GM19455 (cell line): ENCODE measurements around the gene DHX34.

Source experiments
- ATAC-seq: cut with Tn5 transposase; IDR thresholded peaks from one replicate; pipeline ENCODE4 v1.9.1; 2021; ENCODE audit not compliant: unreplicated experiment

The DHX34 gene

GRCh38 chr19:47417107-47417745 lies 68.1 kb downstream of the DHX34 start:
- ATAC-seq: no peak

GRCh38 chr19:47417746-47418691 lies 68.9 kb downstream of the DHX34 start:
- ATAC-seq: no peak

GRCh38 chr19:47418692-47419029 lies 69.5 kb downstream of the DHX34 start:
- no peak for ATAC-seq

GRCh38 chr19:47419030-47419783 lies 70.1 kb downstream of the DHX34 start, which contains the start of gene MEIS3:
TSS of gene MEIS3 (minus strand) at chr19:47419527. CDS start at chr19:47419081, 446 bp downstream.
- ATAC-seq: no peak

- no peak for ATAC-seq
These were observed 70.7 kb downstream of the DHX34 start for GRCh38 chr19:47419789-47420188.

- no peak for ATAC-seq
These were observed 72.2 kb downstream of the DHX34 start for GRCh38 chr19:47421244-47421786.

GRCh38 chr19:47421844-47422395 lies 72.8 kb downstream of the DHX34 start:
- ATAC-seq: no peak

GRCh38 chr19:47422417-47423163 lies 73.5 kb downstream of the DHX34 start:
- no peak for ATAC-seq

- no peak for ATAC-seq
These were observed 74.2 kb downstream of the DHX34 start for GRCh38 chr19:47423203-47423882.

GRCh38 chr19:47427241-47428176 lies 78.4 kb downstream of the DHX34 start:
- no peak for ATAC-seq

- no peak for ATAC-seq
These were observed 79.2 kb downstream of the DHX34 start for GRCh38 chr19:47428177-47428894.

GRCh38 chr19:47429140-47429793 lies 80.2 kb downstream of the DHX34 start:
- no peak for ATAC-seq

GRCh38 chr19:47430041-47430802 lies 81.1 kb downstream of the DHX34 start:
- ATAC-seq: no peak

GRCh38 chr19:47432091-47432490 lies 83.0 kb downstream of the DHX34 start:
- ATAC-seq: no peak
